Measurements from ENCODE around the gene ADCY10.
"Not testable (repeated sequence)": the region's sequence is repeated elsewhere in the genome, so short reads cannot be mapped to it uniquely, and the experiment has no call there.

Gene ADCY10

GRCh38 chr1:167882376-167882775, 31.6 kb downstream of the ADCY10 start:
- H3K9ac ChIP-seq (ENCODE audit: low read length in 2 of 2): no peak overlapping the region
- no peak overlapping the region for H3K27ac ChIP-seq (ENCODE audit: low read length)
- H3K9me3 ChIP-seq (ENCODE audit: control insufficient read depth in 2 of 2, low read length in 2 of 2): no peaks in the 10 kb centered on the region
- no peaks in the 10 kb centered on the region for H3K4me1 ChIP-seq (ENCODE audit: control insufficient read depth, insufficient read depth, low read length)
- no peak overlapping the region for H3K4me3 ChIP-seq (ENCODE audit: low read length in 2 of 2)
- no peaks in the 10 kb centered on the region for H3K36me3 ChIP-seq (ENCODE audit: control insufficient read depth in 2 of 2, insufficient read depth in 2 of 2, low read length in 2 of 2)
- no peaks in the 10 kb centered on the region for H3K27me3 ChIP-seq (ENCODE audit: control insufficient read depth in 1 of 2, insufficient read depth in 2 of 2, low read length in 2 of 2)

- Histone ChIP-seq H3K4me3 (ENCODE audit: low read length in 2 of 2) (no peak overlapping the region), H3K9me3 (ENCODE audit: control insufficient read depth in 2 of 2, low read length in 2 of 2) (no peaks in the 10 kb centered on the region), H3K27ac (ENCODE audit: low read length) (no peak overlapping the region), H3K9ac (ENCODE audit: low read length in 2 of 2) (no peak overlapping the region), H3K4me1 (ENCODE audit: control insufficient read depth, insufficient read depth, low read length) (no peaks in the 10 kb centered on the region), H3K36me3 (ENCODE audit: control insufficient read depth in 2 of 2, insufficient read depth in 2 of 2, low read length in 2 of 2) (no peaks in the 10 kb centered on the region), H3K27me3 (ENCODE audit: control insufficient read depth in 1 of 2, insufficient read depth in 2 of 2, low read length in 2 of 2) (no peaks in the 10 kb centered on the region)
These were observed 32.1 kb downstream of the ADCY10 start for GRCh38 chr1:167881786-167882185.

GRCh38 chr1:167881069-167881468, 32.9 kb downstream of the ADCY10 start:
- H3K9ac ChIP-seq (ENCODE audit: low read length in 2 of 2): no peak overlapping the region
- no peak overlapping the region for H3K27ac ChIP-seq (ENCODE audit: low read length)
- H3K9me3 ChIP-seq (ENCODE audit: control insufficient read depth in 2 of 2, low read length in 2 of 2): no peaks in the 10 kb centered on the region
- H3K4me1 ChIP-seq (ENCODE audit: control insufficient read depth, insufficient read depth, low read length): no peaks in the 10 kb centered on the region
- H3K4me3 ChIP-seq (ENCODE audit: low read length in 2 of 2): no peak overlapping the region
- no peaks in the 10 kb centered on the region for H3K36me3 ChIP-seq (ENCODE audit: control insufficient read depth in 2 of 2, insufficient read depth in 2 of 2, low read length in 2 of 2)
- no peaks in the 10 kb centered on the region for H3K27me3 ChIP-seq (ENCODE audit: control insufficient read depth in 1 of 2, insufficient read depth in 2 of 2, low read length in 2 of 2)

- H3K9me3 ChIP-seq (ENCODE audit: control insufficient read depth in 2 of 2, low read length in 2 of 2): no peaks in the 10 kb centered on the region
- no peak overlapping the region for H3K9ac ChIP-seq (ENCODE audit: low read length in 2 of 2)
- H3K36me3 ChIP-seq (ENCODE audit: control insufficient read depth in 2 of 2, insufficient read depth in 2 of 2, low read length in 2 of 2): no peaks in the 10 kb centered on the region
- no peaks in the 10 kb centered on the region for H3K27me3 ChIP-seq (ENCODE audit: control insufficient read depth in 1 of 2, insufficient read depth in 2 of 2, low read length in 2 of 2)
- H3K4me3 ChIP-seq (ENCODE audit: low read length in 2 of 2): no peak overlapping the region
- no peaks in the 10 kb centered on the region for H3K4me1 ChIP-seq (ENCODE audit: control insufficient read depth, insufficient read depth, low read length)
- H3K27ac ChIP-seq (ENCODE audit: low read length): no peak overlapping the region
These were observed 33.3 kb downstream of the ADCY10 start for GRCh38 chr1:167880580-167881021.

GRCh38 chr1:167879508-167879907, 34.4 kb downstream of the ADCY10 start:
- Histone ChIP-seq H3K9me3 (ENCODE audit: control insufficient read depth in 2 of 2, low read length in 2 of 2) (no peaks in the 10 kb centered on the region), H3K27me3 (ENCODE audit: control insufficient read depth in 1 of 2, insufficient read depth in 2 of 2, low read length in 2 of 2) (no peaks in the 10 kb centered on the region), H3K4me1 (ENCODE audit: control insufficient read depth, insufficient read depth, low read length) (no peaks in the 10 kb centered on the region), H3K27ac (ENCODE audit: low read length) (no peak overlapping the region), H3K36me3 (ENCODE audit: control insufficient read depth in 2 of 2, insufficient read depth in 2 of 2, low read length in 2 of 2) (no peaks in the 10 kb centered on the region), H3K4me3 (ENCODE audit: low read length in 2 of 2) (no peak overlapping the region), H3K9ac (ENCODE audit: low read length in 2 of 2) (no peak overlapping the region)

GRCh38 chr1:167878372-167879160, 35.4 kb downstream of the ADCY10 start:
- Histone ChIP-seq H3K27ac (ENCODE audit: low read length) (no peak overlapping the region), H3K27me3 (ENCODE audit: control insufficient read depth in 1 of 2, insufficient read depth in 2 of 2, low read length in 2 of 2) (no peaks in the 10 kb centered on the region), H3K36me3 (ENCODE audit: control insufficient read depth in 2 of 2, insufficient read depth in 2 of 2, low read length in 2 of 2) (no peaks in the 10 kb centered on the region), H3K9me3 (ENCODE audit: control insufficient read depth in 2 of 2, low read length in 2 of 2) (no peaks in the 10 kb centered on the region), H3K4me3 (ENCODE audit: low read length in 2 of 2) (no peak overlapping the region), H3K4me1 (ENCODE audit: control insufficient read depth, insufficient read depth, low read length) (no peaks in the 10 kb centered on the region), H3K9ac (ENCODE audit: low read length in 2 of 2) (no peak overlapping the region)

GRCh38 chr1:167876597-167877175, 37.2 kb downstream of the ADCY10 start:
- no peaks in the 10 kb centered on the region for H3K27me3 ChIP-seq (ENCODE audit: control insufficient read depth in 1 of 2, insufficient read depth in 2 of 2, low read length in 2 of 2)
- no peak overlapping the region for H3K9ac ChIP-seq (ENCODE audit: low read length in 2 of 2)
- no peaks in the 10 kb centered on the region for H3K9me3 ChIP-seq (ENCODE audit: control insufficient read depth in 2 of 2, low read length in 2 of 2)
- H3K36me3 ChIP-seq (ENCODE audit: control insufficient read depth in 2 of 2, insufficient read depth in 2 of 2, low read length in 2 of 2): no peaks in the 10 kb centered on the region
- H3K4me1 ChIP-seq (ENCODE audit: control insufficient read depth, insufficient read depth, low read length): no peaks in the 10 kb centered on the region
- no peak overlapping the region for H3K4me3 ChIP-seq (ENCODE audit: low read length in 2 of 2)
- H3K27ac ChIP-seq (ENCODE audit: low read length): no peak overlapping the region

GRCh38 chr1:167871331-167871730, 42.6 kb downstream of the ADCY10 start:
- no peak overlapping the region for H3K9ac ChIP-seq (ENCODE audit: low read length in 2 of 2)
- no peaks in the 10 kb centered on the region for H3K36me3 ChIP-seq (ENCODE audit: control insufficient read depth in 2 of 2, insufficient read depth in 2 of 2, low read length in 2 of 2)
- H3K27me3 ChIP-seq (ENCODE audit: control insufficient read depth in 1 of 2, insufficient read depth in 2 of 2, low read length in 2 of 2): no peaks in the 10 kb centered on the region
- no peaks in the 10 kb centered on the region for H3K9me3 ChIP-seq (ENCODE audit: control insufficient read depth in 2 of 2, low read length in 2 of 2)
- no peak overlapping the region for H3K4me3 ChIP-seq (ENCODE audit: low read length in 2 of 2)
- no peak overlapping the region for H3K27ac ChIP-seq (ENCODE audit: low read length)
- no peaks in the 10 kb centered on the region for H3K4me1 ChIP-seq (ENCODE audit: control insufficient read depth, insufficient read depth, low read length)

- H3K4me3 ChIP-seq (ENCODE audit: low read length in 2 of 2); H3K27me3 ChIP-seq (ENCODE audit: control insufficient read depth in 1 of 2, insufficient read depth in 2 of 2, low read length in 2 of 2); H3K9ac ChIP-seq (ENCODE audit: low read length in 2 of 2); H3K27ac ChIP-seq (ENCODE audit: low read length); H3K36me3 ChIP-seq (ENCODE audit: control insufficient read depth in 2 of 2, insufficient read depth in 2 of 2, low read length in 2 of 2); H3K4me1 ChIP-seq (ENCODE audit: control insufficient read depth, insufficient read depth, low read length); H3K9me3 ChIP-seq (ENCODE audit: control insufficient read depth in 2 of 2, low read length in 2 of 2): not testable (repeated sequence)
These were observed 44.6 kb downstream of the ADCY10 start for GRCh38 chr1:167869157-167870001.

GRCh38 chr1:167866739-167867414, 47.1 kb downstream of the ADCY10 start:
- H3K27me3 ChIP-seq (ENCODE audit: control insufficient read depth in 1 of 2, insufficient read depth in 2 of 2, low read length in 2 of 2); H3K36me3 ChIP-seq (ENCODE audit: control insufficient read depth in 2 of 2, insufficient read depth in 2 of 2, low read length in 2 of 2); H3K4me3 ChIP-seq (ENCODE audit: low read length in 2 of 2); H3K9ac ChIP-seq (ENCODE audit: low read length in 2 of 2); H3K4me1 ChIP-seq (ENCODE audit: control insufficient read depth, insufficient read depth, low read length); H3K27ac ChIP-seq (ENCODE audit: low read length); H3K9me3 ChIP-seq (ENCODE audit: control insufficient read depth in 2 of 2, low read length in 2 of 2): not testable (repeated sequence)

All from stomach smooth muscle (tissue), 2 donors.